Measurements from ENCODE around the gene GNG14. TPM values are rescaled to one million over a fixed set of nuclear protein-coding genes. Genes with fewer than 3 reads are reported as not detected.
A peak's percentile ranks its signal among the peaks of the same experiment; 100 is the strongest.

The GNG14 gene
- total RNA-seq, 1 donor from 2014 or later: not detected

- Mint-ChIP-seq H3K4me1 (peaks cover 68% of the 10 kb centered on the region), H3K9me3 (no peaks in the 10 kb centered on the region), H3K36me3 (ENCODE audit: low read depth) (peaks cover 58% of the 10 kb centered on the region), H3K4me3 (peak overlapping the region; percentile 97), H3K27me3 (no peaks in the 10 kb centered on the region), H3K27ac (peak overlapping the region; percentile 93)
- DNase-seq (peak; percentile 39), ATAC-seq (ENCODE audit: low read depth) (peak; percentile 35)
- CTCF ChIA-PET: interaction anchor here (0.6 to 2.1 kb wide), 6 partner anchors 24 to 176 kb away, joined by 3 to 11 read pairs (median 3); no protein-coding TSS in a partner anchor
- no peak for TF ChIP-seq CTCF (IDR thresholded peaks at IDR 0.05)
- intact Hi-C loops (cut with micrococcal nuclease): loop anchor here (1.0 to 5.0 kb wide), 8 partner anchors 25 to 333 kb away; partner anchors contain the start of genes TNPO2, ZNF490, ZNF563 and ZNF564
- POLR2A ChIA-PET: interaction anchor here (0.5 to 3.4 kb wide), 21 partner anchors 8 to 1203 kb away, joined by 3 to 74 read pairs (median 5); partner anchors contain the start of genes DHPS, FBXW9, GET3 and JUNB
Measured at GRCh38 chr19:12665671-12666264, 22.0 kb upstream of the GNG14 start.

- Mint-ChIP-seq H3K4me3 (peak within 1 kb of the TSS; percentile 97), H3K36me3 (ENCODE audit: low read depth) (peaks cover 51% of the 10 kb centered on the region), H3K27me3 (no peaks in the 10 kb centered on the region), H3K27ac (peak within 1 kb of the TSS; percentile 93), H3K4me1 (peaks cover 69% of the 10 kb centered on the region), H3K9me3 (no peaks in the 10 kb centered on the region)
- intact Hi-C loops (cut with micrococcal nuclease): loop anchor here (1.0 to 5.0 kb wide), 5 partner anchors 56 to 334 kb away; partner anchors contain the start of genes TNPO2, ZNF490, ZNF563 and ZNF564
- DNase-seq (peak; percentile 83), ATAC-seq (ENCODE audit: low read depth) (peak; percentile 70)
- CTCF ChIA-PET: interaction anchor here (0.6 to 2.1 kb wide), 5 partner anchors 24 to 177 kb away, joined by 3 to 11 read pairs (median 3); no protein-coding TSS in a partner anchor
- TF ChIP-seq CTCF (IDR thresholded peaks at IDR 0.05): no peak
- POLR2A ChIA-PET: interaction anchor here (0.5 to 3.4 kb wide), 21 partner anchors 9 to 1204 kb away, joined by 3 to 74 read pairs (median 4); partner anchors contain the start of genes DHPS, FBXW9, JUNB and TRIR
Measured at GRCh38 chr19:12666265-12667048, 21.3 kb upstream of the GNG14 start, which contains the start of the genes MAN2B1 and WDR83. Gene MAN2B1, minus strand, starts transcription at chr19:12666742. Its CDS starts 41 bp downstream, at chr19:12666701. Gene WDR83, plus strand, starts transcription at chr19:12666807. Its CDS starts 2,984 bp downstream, at chr19:12669791.

- Mint-ChIP-seq H3K27me3 (no peaks in the 10 kb centered on the region), H3K4me3 (peak overlapping the region; percentile 97), H3K27ac (peak overlapping the region; percentile 100), H3K9me3 (no peaks in the 10 kb centered on the region), H3K36me3 (ENCODE audit: low read depth) (peaks cover 53% of the 10 kb centered on the region), H3K4me1 (peaks cover 74% of the 10 kb centered on the region)
- intact Hi-C loops (cut with micrococcal nuclease): loop anchor here (2.0 to 5.0 kb wide), 4 partner anchors 54 to 743 kb away; partner anchors contain the start of genes TNPO2, ZNF563 and ZNF700
- ChIA-PET POLR2A (interaction anchor here (0.6 to 2.2 kb wide), 4 partner anchors 10 to 104 kb away, joined by 3 to 20 read pairs (median 6); partner anchors contain the start of genes ZNF490 and ZNF791), CTCF (interaction anchor here (1.5 kb wide), 1 partner anchor 28 kb away, joined by 4 read pairs; no protein-coding TSS in a partner anchor)
- ATAC-seq (ENCODE audit: low read depth) (no peak), DNase-seq (no peak)
- TF ChIP-seq CTCF (IDR thresholded peaks at IDR 0.05): no peak
Measured at GRCh38 chr19:12667731-12668302, 20.0 kb upstream of the GNG14 start.

GRCh38 chr19:12668346-12668745, 19.5 kb upstream of the GNG14 start:
- intact Hi-C loops (cut with micrococcal nuclease): loop anchor here (2.0 to 5.0 kb wide), 4 partner anchors 54 to 744 kb away; partner anchors contain the start of genes TNPO2, ZNF563 and ZNF700
- peak overlapping the region; percentile 100 for H3K27ac Mint-ChIP-seq
- no peak for TF ChIP-seq CTCF (IDR thresholded peaks at IDR 0.05)
- ATAC-seq (ENCODE audit: low read depth): no peak
- H3K27me3 Mint-ChIP-seq: no peaks in the 10 kb centered on the region
- peaks cover 74% of the 10 kb centered on the region for H3K4me1 Mint-ChIP-seq
- H3K9me3 Mint-ChIP-seq: no peaks in the 10 kb centered on the region
- CTCF ChIA-PET: interaction anchor here (1.2 to 1.5 kb wide), 2 partner anchors 28 to 105 kb away, joined by 3 to 4 read pairs; no protein-coding TSS in a partner anchor
- POLR2A ChIA-PET: interaction anchor here (0.5 to 5.4 kb wide), 10 partner anchors 10 to 123 kb away, joined by 3 to 51 read pairs (median 6); partner anchors contain the start of genes DHPS, JUNB, TNPO2 and ZNF490
- H3K36me3 Mint-ChIP-seq (ENCODE audit: low read depth): peaks cover 50% of the 10 kb centered on the region
- no peak for DNase-seq
- H3K4me3 Mint-ChIP-seq: peak overlapping the region; percentile 97

All from activated B cell treated with CpG ODN at 0.5 μM for 24 hours (primary cell).